Measurements from ENCODE around the gene SLC44A1.
"Not testable (repeated sequence)": the region's sequence is repeated elsewhere in the genome, so short reads cannot be mapped to it uniquely, and the experiment has no call there.

DNA sequence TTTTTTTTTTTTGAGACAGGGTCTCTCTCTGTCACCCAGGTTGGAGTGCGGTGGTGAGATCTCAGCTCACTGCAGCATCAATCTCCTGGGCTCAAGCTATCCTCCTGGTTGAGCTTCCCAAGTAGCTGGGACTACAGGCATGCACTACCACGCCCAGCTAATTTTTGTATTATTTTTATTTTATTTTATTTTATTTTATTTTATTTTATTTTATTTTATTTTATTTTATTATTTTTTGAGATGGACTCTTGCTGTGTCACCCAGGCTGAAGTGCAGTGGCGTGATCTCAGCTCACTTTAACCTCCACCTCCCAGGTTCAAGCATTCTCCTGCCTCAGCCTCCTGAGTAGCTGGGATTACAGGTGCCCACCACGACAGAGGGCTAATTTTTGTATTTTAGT lies 12.1 kb downstream of the SLC44A1 start:
- not testable (repeated sequence) for TF ChIP-seq FOXJ3 (CRISPR knock-in tag; IDR thresholded peaks at IDR 0.05); RCOR1 (IDR thresholded peaks at IDR 0.05; ENCODE audit: low read length); YY1 (IDR thresholded peaks at IDR 0.05; ENCODE audit: low read depth); TAF1 (IDR thresholded peaks at IDR 0.05; ENCODE audit: borderline replicate concordance, low read depth, low read length); SIN3A (IDR thresholded peaks at IDR 0.05; ENCODE audit: borderline replicate concordance, low read depth, low read length)
- TF ChIP-seq, protein P1, sequence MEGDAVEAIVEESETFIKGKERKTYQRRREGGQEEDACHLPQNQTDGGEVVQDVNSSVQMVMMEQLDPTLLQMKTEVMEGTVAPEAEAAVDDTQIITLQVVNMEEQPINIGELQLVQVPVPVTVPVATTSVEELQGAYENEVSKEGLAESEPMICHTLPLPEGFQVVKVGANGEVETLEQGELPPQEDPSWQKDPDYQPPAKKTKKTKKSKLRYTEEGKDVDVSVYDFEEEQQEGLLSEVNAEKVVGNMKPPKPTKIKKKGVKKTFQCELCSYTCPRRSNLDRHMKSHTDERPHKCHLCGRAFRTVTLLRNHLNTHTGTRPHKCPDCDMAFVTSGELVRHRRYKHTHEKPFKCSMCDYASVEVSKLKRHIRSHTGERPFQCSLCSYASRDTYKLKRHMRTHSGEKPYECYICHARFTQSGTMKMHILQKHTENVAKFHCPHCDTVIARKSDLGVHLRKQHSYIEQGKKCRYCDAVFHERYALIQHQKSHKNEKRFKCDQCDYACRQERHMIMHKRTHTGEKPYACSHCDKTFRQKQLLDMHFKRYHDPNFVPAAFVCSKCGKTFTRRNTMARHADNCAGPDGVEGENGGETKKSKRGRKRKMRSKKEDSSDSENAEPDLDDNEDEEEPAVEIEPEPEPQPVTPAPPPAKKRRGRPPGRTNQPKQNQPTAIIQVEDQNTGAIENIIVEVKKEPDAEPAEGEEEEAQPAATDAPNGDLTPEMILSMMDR (IDR thresholded peaks at IDR 0.05), result not testable (repeated sequence)
- TF ChIP-seq, protein P2, sequence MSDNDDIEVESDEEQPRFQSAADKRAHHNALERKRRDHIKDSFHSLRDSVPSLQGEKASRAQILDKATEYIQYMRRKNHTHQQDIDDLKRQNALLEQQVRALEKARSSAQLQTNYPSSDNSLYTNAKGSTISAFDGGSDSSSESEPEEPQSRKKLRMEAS (IDR thresholded peaks at IDR 0.05; ENCODE audit: low read depth), result not testable (repeated sequence)
- TF ChIP-seq, protein P3, sequence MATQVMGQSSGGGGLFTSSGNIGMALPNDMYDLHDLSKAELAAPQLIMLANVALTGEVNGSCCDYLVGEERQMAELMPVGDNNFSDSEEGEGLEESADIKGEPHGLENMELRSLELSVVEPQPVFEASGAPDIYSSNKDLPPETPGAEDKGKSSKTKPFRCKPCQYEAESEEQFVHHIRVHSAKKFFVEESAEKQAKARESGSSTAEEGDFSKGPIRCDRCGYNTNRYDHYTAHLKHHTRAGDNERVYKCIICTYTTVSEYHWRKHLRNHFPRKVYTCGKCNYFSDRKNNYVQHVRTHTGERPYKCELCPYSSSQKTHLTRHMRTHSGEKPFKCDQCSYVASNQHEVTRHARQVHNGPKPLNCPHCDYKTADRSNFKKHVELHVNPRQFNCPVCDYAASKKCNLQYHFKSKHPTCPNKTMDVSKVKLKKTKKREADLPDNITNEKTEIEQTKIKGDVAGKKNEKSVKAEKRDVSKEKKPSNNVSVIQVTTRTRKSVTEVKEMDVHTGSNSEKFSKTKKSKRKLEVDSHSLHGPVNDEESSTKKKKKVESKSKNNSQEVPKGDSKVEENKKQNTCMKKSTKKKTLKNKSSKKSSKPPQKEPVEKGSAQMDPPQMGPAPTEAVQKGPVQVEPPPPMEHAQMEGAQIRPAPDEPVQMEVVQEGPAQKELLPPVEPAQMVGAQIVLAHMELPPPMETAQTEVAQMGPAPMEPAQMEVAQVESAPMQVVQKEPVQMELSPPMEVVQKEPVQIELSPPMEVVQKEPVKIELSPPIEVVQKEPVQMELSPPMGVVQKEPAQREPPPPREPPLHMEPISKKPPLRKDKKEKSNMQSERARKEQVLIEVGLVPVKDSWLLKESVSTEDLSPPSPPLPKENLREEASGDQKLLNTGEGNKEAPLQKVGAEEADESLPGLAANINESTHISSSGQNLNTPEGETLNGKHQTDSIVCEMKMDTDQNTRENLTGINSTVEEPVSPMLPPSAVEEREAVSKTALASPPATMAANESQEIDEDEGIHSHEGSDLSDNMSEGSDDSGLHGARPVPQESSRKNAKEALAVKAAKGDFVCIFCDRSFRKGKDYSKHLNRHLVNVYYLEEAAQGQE (IDR thresholded peaks at IDR 0.05; ENCODE audit: low read depth, low read length), result not testable (repeated sequence)
